ENCODE measurements around the gene SEC14L5.
"Not testable (repeated sequence)": the region's sequence is repeated elsewhere in the genome, so short reads cannot be mapped to it uniquely, and the experiment has no call there.

Gene SEC14L5

GRCh38 chr16:5041600-5042133, 83.5 kb downstream of the SEC14L5 start:
- no peak for DNase-seq (ENCODE audit: low spot score)

DNA sequence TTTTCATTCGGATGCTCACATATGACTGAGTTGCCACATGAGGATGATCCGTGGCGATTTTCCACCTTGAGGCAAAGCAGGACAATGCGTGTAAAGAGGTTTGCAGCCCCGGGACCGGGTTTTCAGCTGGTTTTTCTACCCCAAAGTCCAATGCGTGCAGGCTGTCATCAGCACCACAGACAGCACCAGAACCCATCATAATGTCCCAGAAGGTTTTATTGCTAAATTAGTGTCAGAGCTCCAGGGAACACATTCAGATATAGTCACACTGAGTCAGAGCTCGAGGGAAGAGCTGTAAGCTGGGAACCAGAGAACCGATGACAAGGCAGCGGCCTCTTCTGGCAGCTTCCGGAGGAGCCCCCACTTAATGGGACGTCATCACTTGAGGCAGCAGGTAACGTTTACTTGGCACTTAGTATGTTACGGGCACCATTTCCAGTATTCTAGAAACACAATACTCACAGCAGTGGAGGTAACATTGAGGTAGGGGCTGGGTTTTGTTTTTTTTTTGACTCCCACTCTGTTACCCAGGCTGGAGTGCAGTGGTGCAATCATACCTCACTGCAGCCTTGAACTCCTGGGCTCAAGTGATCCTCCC, 84.5 kb downstream of the SEC14L5 start:
- no peak for DNase-seq (ENCODE audit: low spot score)

- DNase-seq (ENCODE audit: low spot score), result no peak
Observed at GRCh38 chr16:5044011-5044540, 85.9 kb downstream of the SEC14L5 start.

DNA sequence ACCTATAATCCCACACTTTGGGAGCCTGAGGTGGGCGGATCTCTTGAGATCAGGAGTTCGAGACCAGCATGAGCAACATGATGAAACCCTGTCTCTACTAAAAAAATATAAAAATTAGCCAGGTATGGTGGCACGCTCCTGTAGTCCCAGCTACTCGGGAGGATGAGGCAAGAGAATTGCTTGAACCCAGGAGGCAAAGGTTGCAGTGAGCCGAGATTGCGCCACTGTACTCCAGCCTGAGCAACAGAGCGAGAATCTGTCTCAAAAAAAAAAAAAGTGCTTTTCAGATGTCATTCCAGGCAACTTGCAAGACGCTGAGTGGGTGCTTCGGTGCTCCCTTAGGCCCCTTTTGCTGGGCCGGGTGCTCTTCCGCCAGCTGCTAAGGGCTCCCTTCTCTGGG, 86.5 kb downstream of the SEC14L5 start:
- DNase-seq (ENCODE audit: low spot score), result not testable (repeated sequence)

- no peak for DNase-seq (ENCODE audit: low spot score)
Observed at GRCh38 chr16:5045499-5046115, 87.5 kb downstream of the SEC14L5 start.

DNA sequence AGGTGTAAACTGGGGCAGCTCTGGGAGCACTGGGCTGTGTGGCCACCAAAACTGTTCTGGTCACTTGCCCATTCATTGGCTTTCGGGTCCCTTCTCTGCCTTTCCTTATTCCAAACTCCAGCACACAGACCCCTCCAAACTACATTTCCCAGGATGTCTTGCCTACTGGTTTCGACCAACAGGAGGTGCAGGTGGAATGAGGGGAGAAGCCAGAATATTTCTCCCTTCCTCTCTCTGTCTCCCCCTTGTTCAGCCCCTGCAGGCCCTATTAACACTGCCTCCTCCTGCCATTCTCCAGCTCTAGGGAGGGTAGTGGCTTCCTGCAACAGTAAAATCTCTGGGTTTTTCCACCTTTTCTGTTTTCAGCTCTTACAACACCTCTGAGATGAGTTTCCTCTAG, 88.8 kb downstream of the SEC14L5 start:
- DNase-seq (ENCODE audit: low spot score), result no peak

DNA sequence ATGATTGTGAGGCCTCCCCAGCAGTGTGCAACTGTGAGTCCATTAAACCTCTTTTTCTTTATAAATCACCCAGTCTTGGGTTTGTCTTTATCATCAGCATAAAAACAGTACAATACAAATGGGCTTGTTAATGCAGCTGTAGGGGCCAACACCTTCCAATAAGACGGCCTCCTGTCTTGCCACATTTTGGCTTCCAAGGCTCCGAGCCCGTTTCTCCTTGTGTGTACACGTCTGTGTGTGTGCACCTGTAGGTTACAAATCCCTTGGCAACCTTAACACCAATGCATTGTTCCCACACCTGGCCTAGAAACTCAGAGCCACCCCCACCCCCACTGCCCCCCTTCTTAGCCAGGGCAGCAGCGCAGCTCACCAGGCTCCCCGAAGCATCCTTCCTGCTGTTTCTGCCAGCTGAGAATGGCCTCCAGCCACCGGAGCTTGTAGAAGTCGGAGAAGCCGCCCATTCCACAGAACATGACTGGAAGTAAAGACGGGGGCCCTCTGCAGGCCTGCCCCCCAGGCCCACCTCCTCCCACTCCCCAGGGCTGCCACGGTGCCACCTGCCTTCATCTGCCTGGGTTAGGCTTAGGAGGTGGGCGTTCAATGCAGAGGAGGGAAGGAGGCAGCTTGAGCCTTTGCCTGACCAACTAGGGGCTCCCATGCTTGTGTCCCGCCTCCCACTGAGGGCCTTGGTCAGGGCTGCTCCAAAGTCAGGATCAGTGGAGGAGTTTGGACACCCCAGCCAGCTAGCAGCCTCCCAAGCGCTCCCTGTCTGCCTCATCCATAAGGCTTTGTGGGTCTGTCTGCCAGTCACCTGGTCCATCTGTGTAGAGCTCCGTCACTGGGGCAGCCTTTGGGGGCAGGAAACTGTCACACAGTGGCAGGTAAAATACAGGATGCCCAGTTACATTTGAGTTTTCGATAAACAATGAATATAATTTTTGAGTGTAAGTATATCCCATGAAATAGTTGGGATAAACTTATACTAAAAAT, 97.0 kb downstream of the SEC14L5 start:
- no peak for DNase-seq (ENCODE audit: low spot score)

GRCh38 chr16:5056352-5056751, 98.2 kb downstream of the SEC14L5 start:
- peak; percentile 74 for DNase-seq (ENCODE audit: low spot score)

DNA sequence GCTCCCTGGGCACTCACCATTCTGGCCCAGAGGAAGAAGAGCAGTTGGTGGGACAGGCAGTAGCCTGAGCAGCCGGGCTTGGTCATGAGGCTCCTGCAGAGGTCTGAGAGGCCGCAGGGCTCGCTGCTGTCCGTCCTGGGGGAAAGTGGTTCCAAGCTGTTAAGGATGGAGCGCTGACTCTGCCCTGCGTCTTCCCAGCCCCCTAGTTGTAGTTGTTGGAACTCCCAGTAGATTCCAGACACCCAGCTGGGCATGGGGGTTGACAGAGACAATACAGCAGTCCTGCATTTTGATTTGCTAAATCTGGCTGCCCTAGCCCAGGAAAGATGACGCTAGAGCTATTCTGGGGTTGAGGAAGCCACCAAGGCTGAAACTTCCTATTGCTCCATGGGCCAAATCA, 100.3 kb downstream of the SEC14L5 start:
- peak; percentile 81 for DNase-seq (ENCODE audit: low spot score)

DNA sequence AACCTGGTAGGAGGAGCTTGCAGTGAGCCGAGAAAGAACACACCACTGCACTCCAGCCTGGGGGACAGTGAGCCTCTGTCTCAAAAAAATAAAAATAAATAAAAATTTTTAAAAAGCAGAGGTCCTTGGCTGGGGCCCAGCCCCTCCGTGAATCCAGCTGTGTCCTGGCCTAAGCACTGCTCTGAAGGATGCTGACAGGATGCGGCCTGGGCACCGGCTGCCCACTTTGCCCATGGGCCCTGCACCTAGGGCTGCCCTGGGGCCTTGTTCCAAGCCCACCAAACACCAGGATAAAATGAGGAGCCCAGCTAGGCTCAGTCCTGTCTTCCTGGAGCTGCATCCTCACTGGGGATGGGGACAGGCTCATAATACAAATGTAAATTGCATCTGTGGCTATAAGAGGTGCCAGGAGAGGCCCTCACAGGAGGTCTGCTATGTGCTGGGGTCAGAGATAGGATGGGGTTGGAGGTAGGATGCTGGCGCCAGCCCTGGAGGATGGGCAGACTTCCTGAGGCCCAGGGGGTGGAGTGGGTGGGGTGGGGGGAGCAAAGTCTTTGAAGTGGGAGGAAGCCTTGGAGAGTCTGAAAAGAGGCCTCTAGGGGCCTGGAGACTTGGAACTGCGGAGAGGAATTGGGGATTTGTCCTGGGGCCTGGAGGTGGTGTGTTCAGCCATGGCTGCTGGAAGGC, 101.4 kb downstream of the SEC14L5 start:
- no peak for DNase-seq (ENCODE audit: low spot score)

DNA sequence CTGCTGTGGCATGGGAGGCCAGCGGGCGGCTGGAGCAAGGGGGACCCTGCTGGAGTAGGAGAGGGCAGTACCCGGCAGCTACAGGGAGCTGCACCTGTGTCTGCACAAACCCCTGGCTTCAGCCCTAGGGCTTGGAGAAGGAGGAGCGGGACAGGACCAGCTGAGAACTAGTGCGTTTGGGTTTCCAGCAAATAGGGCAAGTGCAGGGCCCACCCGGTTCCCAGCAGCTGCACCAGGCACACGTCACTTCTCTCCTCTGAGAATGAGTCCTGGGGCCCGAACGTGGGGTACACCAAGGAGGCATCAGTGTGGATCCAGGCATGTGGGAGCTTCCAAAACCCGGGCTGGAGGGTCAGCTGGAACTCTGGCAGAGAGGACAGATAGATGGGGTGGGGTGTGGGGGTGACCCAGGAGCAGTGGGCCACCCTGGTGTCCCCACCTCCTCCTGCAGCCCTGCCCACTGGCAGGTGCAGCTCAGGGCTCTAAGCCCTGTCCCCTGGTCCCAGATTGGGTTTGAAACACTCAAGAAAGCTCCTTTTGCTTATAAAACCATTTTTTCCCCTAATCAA, 102.0 kb downstream of the SEC14L5 start:
- no peak for DNase-seq (ENCODE audit: low spot score)

DNA sequence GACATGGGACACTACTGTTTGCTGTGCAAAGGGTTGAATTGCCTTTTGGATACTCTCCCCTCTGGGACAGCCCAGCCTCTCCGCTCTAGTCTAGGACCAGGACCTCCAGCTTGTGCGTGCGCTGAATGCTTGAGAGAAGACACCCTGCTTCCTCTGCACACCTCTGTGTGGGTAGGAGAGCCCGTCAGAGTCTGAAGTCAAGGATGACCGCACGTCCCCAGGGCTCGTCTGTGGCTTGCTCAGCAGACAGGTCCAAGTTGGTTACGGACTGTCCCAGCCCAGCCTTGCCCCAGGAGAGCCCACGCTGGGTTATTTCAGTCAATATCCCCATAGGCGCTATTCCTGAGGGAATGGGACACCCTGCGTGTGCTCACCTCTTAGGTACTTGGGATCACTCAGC, 103.9 kb downstream of the SEC14L5 start:
- DNase-seq (ENCODE audit: low spot score), result no peak

- DNase-seq (ENCODE audit: low spot score), result no peak
Observed at GRCh38 chr16:5062790-5063765, 104.9 kb downstream of the SEC14L5 start.

- DNase-seq (ENCODE audit: low spot score), result no peak
Observed at GRCh38 chr16:5064915-5065314, 106.8 kb downstream of the SEC14L5 start.

DNA sequence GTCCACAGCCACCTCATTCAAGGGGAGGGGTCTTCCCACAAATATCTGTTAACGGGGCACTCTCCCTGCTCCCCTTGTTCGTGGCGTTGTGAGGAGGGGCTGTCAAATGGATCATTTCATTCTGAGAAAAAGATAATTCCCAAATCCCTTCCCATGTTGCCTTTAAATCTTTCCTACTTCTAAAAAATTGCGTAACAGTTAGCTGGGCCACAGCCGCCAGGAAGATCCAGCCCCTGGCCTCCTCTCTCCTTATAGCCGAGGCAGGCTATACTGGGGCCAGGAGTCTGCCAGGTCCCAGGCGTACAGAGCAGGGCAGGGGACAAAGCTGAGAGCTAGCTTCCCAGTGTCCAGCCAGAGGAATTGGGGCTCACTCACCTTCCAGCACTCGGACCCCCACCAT, 107.2 kb downstream of the SEC14L5 start:
- DNase-seq (ENCODE audit: low spot score), result no peak

GRCh38 chr16:5065813-5066212, 107.7 kb downstream of the SEC14L5 start, which contains the start of gene C16orf89:
Gene C16orf89 (minus strand): TSS chr16:5065956. CDS start chr16:5065908, 48 bp downstream.
- DNase-seq (ENCODE audit: low spot score), result no peak

DNA sequence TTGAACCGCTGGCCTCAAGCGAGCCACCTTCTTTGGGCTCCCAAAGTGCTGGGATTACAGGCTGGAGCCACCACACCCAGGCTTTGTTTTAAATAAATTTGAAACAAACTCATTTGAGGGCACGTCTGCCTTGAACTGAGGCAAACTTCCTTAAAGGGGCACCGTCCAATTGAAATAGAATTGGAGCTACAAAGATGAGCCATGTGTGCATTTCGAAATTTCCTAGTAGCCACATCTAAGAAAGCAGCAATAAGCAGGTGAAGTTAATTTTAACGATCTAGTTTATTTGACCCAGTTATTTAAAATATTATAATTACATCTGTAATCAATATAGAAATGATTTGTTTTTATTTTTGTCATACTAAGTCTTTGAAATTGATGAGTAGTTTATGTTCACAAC, 108.4 kb downstream of the SEC14L5 start:
- DNase-seq (ENCODE audit: low spot score), result no peak
